T-helper 2 cell treated with Interferon-gamma antibody and Interleukin-4, amounts not matched to agents 5 μg/mL and 100 μg/mL, for 36 hours (primary cell): Measurements from ENCODE around the gene CSNK1A1.

Experiments
- DNase-seq: peaks from one replicate; pipeline ENCODE4 v3.0.0; 2021; ENCODE audit warnings: low spot score
- H3K27ac Mint-ChIP-seq: one replicate; pipeline ENCODE4 v1.8.0; 2021; ENCODE audit warnings: mild to moderate bottlenecking, mixed read lengths
- H3K27me3 Mint-ChIP-seq: one replicate; pipeline ENCODE4 v1.8.0; 2021; ENCODE audit warnings: low read depth, mixed read lengths
- H3K36me3 Mint-ChIP-seq: one replicate; pipeline ENCODE4 v1.8.0; 2021; ENCODE audit warnings: low read depth, mixed read lengths
- H3K4me1 Mint-ChIP-seq: one replicate; pipeline ENCODE4 v1.8.0; 2021; ENCODE audit warnings: low read depth, mixed read lengths
- H3K4me3 Mint-ChIP-seq: one replicate; pipeline ENCODE4 v1.8.0; 2022; ENCODE audit warnings: mild to moderate bottlenecking, moderate library complexity, mixed read lengths
- H3K9me3 Mint-ChIP-seq: one replicate; pipeline ENCODE4 v1.8.0; 2021; ENCODE audit warnings: mixed read lengths

Gene CSNK1A1

DNA sequence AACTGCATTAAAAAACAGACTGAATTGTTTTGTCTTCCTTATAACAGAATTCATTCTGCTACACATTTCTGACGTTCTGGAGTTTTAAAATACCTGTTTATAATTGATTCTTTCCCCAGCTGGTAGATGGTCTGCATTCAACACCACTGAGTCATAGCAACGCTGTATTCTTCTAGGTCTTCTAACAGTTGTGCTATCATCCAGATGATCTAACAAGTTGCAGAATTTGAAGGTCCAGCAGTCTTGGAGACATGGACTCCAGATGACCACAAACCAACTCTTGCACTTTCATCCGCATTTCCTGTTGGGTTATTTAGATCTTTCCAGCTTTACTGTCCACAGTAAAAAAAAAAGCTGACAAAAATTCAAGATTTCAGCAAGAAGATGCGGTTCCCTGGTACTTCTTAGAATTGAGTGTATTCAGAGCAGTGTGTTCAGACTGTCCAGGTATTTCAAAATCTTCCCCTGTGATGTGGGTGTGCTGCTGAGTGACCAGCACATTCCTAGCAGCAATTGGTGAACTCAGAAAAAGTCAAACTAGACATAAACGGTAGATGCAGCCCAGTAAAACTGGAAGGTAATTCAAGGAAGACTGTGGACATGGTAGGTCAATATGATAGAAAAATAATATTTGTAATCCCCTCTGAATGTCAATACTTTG is 50.2 kb downstream of the CSNK1A1 start:
- Mint-ChIP-seq H3K36me3 (peaks cover 48% of the 10 kb centered on the region), H3K27me3 (no peaks in the 10 kb centered on the region), H3K4me3 (no peak overlapping the region), H3K27ac (no peak overlapping the region), H3K4me1 (no peaks in the 10 kb centered on the region), H3K9me3 (no peaks in the 10 kb centered on the region)
- DNase-seq = no peak

DNA sequence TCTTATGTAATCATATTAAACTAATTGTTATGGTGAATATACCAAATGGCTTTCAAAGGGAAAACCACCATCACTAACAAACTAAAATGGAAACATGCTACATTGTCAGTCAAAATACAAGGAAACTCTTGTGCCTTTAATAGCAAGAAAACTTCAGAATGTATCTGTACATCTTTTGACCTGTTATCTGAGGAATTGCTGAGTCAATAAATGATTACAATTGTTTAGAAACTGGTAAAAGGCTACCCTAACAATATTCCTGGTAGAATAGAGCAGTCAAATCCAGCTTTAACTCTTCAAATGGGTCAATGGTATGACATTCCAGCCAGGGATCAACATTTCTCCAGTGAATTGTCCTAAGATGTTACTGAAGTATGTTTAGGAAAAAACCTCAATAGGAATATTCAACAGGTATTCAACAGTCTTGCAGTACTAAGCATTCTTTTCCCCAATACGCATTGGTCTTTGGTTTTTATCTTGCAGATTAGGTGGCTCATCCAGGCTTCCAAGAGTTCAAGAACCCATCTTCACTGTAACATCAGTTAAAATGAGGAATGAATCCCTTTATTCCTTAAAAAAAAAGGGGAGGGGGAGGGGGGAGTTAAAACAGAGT is 52.4 kb downstream of the CSNK1A1 start:
- no peak for DNase-seq
- peaks cover 47% of the 10 kb centered on the region for H3K36me3 Mint-ChIP-seq
- H3K27me3 Mint-ChIP-seq = no peaks in the 10 kb centered on the region
- H3K9me3 Mint-ChIP-seq = no peaks in the 10 kb centered on the region
- H3K4me1 Mint-ChIP-seq = no peaks in the 10 kb centered on the region
- H3K4me3 Mint-ChIP-seq = no peak overlapping the region
- no peak overlapping the region for H3K27ac Mint-ChIP-seq

DNA sequence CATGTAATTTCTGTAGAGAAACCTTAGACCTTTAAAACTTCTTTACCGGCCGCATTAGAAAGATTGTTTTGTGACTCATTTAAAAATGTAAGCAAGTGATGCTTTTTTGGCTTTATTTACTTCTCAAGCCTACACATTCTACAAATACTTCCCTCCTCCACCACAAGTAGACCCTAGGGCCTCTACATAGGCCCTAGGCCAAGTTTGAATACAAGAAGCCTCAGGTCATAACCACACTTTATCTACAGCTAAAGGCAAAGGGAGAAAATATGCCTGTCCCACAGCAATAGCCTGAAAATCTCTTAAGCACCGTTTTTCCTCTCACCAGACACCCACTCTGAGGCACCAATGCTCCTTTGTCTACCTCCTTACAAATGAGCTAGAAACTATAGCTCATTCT is 53.9 kb downstream of the CSNK1A1 start:
- Mint-ChIP-seq H3K27me3 (no peaks in the 10 kb centered on the region), H3K4me1 (no peaks in the 10 kb centered on the region), H3K27ac (peak overlapping the region; percentile 3), H3K9me3 (no peaks in the 10 kb centered on the region), H3K36me3 (peaks cover 46% of the 10 kb centered on the region), H3K4me3 (no peak overlapping the region)
- no peak for DNase-seq

DNA sequence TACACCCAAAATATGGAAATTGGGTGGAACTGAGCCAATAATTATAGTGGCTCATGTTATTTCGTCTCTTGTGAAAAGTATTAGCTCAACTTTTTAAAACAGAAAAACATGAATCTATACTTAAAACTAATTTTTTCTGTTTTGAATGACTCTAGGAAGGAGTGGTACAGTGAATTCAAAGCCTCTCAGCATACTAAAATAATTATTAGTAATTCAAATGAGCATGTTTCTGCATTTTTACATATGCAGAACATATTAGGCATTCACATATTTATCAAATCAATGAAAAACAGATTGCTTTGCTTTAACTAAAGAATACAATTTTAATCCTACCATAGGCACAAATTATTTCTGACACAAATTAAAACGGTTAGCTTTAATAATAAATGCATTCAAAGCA is 54.3 kb downstream of the CSNK1A1 start:
- Mint-ChIP-seq H3K27ac (no peak overlapping the region), H3K4me3 (no peak overlapping the region), H3K27me3 (no peaks in the 10 kb centered on the region), H3K36me3 (peaks cover 46% of the 10 kb centered on the region), H3K4me1 (no peaks in the 10 kb centered on the region), H3K9me3 (no peaks in the 10 kb centered on the region)
- no peak for DNase-seq

DNA sequence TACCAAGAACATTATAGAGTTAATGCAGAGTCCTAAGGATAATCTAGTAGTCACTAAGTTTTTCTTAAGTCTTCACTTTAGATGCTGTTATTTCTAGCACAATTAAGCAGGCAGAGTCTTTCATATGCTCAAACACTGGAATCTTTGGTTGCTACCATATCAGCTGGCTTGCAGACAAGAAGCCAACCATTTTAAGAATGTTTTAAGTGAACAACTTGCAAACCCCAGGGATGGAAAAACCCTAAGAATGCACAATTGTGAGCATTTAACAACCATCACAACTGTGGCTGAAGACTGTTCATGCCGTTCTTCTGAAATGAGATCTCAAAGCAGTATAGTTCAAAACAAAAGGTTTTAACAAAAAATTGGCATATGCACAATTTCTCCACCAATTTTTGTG is 55.1 kb downstream of the CSNK1A1 start:
- no peak for DNase-seq
- no peaks in the 10 kb centered on the region for H3K9me3 Mint-ChIP-seq
- H3K36me3 Mint-ChIP-seq = peaks cover 45% of the 10 kb centered on the region
- H3K4me1 Mint-ChIP-seq = no peaks in the 10 kb centered on the region
- no peak overlapping the region for H3K27ac Mint-ChIP-seq
- H3K27me3 Mint-ChIP-seq = no peaks in the 10 kb centered on the region
- H3K4me3 Mint-ChIP-seq = no peak overlapping the region

DNA sequence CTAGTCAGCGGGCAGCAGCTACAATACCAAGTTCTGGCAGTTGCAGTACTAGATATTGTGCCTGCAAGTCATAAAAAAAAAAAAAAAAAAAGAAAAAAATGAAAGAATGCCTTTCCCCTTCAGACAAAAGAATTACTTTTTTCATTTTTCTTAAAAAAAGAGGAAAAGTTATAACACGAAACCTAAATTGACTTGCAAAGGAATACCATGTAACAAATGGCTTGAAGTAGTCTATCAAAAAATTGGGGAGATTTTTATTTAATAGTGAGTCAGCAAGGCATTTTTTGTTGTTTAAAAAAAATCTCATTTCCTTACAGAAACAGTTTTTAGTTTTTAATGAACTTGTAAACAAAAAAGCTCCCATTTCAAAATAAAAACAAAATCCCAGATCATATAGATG is 55.6 kb downstream of the CSNK1A1 start:
- peaks cover 40% of the 10 kb centered on the region for H3K36me3 Mint-ChIP-seq
- H3K4me1 Mint-ChIP-seq = no peaks in the 10 kb centered on the region
- H3K27ac Mint-ChIP-seq = no peak overlapping the region
- no peak overlapping the region for H3K4me3 Mint-ChIP-seq
- H3K27me3 Mint-ChIP-seq = no peaks in the 10 kb centered on the region
- no peaks in the 10 kb centered on the region for H3K9me3 Mint-ChIP-seq
- DNase-seq = no peak

DNA sequence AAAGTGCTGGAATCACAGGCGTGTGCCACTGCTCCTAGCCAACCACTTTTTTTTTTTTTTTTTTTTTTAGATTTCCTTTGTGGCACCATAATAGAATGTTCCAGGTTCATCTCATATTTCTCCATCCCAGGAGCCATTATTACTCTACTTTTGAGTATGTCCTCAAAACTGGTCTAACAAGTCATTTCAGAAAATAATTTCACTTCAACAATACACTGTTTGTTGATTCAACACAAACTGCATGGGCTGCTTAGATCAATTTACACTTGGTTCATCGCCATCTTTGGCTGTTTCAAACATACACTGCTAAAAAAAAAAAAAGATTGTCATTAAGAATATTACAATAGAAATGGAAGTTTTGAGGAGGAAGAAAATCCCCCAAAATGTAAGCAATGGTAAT is 57.9 kb downstream of the CSNK1A1 start:
- H3K27me3 Mint-ChIP-seq = no peaks in the 10 kb centered on the region
- H3K27ac Mint-ChIP-seq = no peak overlapping the region
- peaks cover 38% of the 10 kb centered on the region for H3K36me3 Mint-ChIP-seq
- H3K9me3 Mint-ChIP-seq = no peaks in the 10 kb centered on the region
- DNase-seq = no peak
- H3K4me1 Mint-ChIP-seq = no peaks in the 10 kb centered on the region
- no peak overlapping the region for H3K4me3 Mint-ChIP-seq

DNA sequence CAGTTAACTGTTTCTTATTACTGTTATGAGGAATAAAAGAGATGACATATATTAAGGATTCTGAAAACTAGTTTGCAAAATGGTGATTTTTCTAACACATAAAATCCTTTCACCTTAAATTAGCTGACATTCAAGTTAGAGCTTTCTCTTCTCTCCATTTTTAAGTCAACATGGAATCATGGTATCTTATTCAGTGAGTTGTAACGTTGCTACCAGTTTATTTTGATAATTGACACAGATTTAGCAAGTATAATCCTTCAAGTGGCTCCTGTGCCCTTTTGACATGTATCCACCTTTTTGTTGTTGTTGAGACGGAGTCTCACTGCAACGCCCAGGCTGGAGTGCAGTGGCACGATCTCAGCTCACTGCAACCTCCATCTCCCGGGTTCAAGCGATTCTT is 58.5 kb downstream of the CSNK1A1 start:
- H3K27me3 Mint-ChIP-seq = no peaks in the 10 kb centered on the region
- peaks cover 38% of the 10 kb centered on the region for H3K36me3 Mint-ChIP-seq
- no peak overlapping the region for H3K4me3 Mint-ChIP-seq
- H3K4me1 Mint-ChIP-seq = no peaks in the 10 kb centered on the region
- DNase-seq = no peak
- no peaks in the 10 kb centered on the region for H3K9me3 Mint-ChIP-seq
- no peak overlapping the region for H3K27ac Mint-ChIP-seq

DNA sequence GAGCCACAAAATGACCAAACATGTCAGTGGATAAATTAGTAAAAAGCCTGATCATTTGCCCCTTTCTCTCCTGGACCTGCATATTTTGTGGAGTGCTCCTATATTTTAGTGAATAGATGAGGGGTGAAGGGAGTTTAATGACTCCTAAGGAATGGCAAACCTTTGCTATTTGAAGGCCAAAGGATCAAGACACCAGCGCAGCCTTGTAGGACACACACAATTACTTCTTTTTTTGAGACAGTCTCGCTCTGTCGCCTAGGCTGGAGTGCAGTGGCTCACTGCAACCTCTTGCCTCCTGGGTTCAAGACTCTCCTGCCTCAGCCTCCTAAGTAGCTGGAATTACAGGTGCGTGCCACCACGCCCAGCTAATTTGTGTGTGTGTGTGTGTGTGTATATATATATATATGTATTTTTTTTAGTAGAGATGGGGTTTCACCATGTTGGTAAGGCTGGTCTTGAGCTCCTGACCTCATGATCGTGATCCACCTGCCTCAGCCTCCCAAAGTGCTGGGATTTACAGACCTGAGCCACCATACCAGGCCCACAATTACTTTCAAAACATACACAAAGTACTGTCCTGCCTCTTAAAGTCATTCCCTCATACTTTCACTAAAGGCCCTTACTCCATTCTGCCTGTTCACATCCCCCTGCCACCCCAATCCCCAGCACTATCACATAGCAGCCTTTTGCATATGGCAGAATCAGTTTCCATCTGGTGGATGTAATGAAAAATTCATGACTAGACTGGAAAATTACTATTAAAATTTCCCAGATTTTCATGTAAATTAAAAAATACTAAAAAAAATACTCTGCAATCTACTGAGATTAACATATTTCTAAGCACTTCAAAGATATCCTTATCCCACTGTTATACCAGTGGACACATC is 60.4 kb downstream of the CSNK1A1 start:
- peaks cover 23% of the 10 kb centered on the region for H3K36me3 Mint-ChIP-seq
- no peaks in the 10 kb centered on the region for H3K9me3 Mint-ChIP-seq
- H3K4me1 Mint-ChIP-seq = no peaks in the 10 kb centered on the region
- no peaks in the 10 kb centered on the region for H3K27me3 Mint-ChIP-seq
- H3K4me3 Mint-ChIP-seq = no peak overlapping the region
- H3K27ac Mint-ChIP-seq = no peak overlapping the region
- DNase-seq = no peak

DNA sequence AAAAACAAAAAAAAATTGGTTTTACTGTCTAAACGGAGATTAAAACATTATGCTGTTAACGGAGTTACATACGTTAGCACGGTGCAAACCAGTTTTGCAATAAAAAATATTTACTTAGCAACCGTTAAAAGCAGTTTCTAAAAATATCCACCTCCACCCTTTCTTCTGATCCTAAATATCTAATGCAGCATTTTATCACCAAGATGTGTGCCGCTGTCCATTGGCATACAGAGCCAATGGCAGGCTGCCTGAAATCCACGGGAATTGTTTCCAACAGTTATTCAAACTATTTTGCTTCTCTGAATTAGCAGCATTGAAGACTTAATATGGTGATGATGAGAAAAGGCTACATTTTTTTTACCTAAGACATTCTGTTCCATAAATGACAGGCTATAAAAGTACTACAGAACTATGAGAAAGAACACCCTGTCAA is 61.6 kb downstream of the CSNK1A1 start:
- no peak overlapping the region for H3K27ac Mint-ChIP-seq
- DNase-seq = no peak
- peaks cover 15% of the 10 kb centered on the region for H3K36me3 Mint-ChIP-seq
- no peaks in the 10 kb centered on the region for H3K9me3 Mint-ChIP-seq
- H3K27me3 Mint-ChIP-seq = no peaks in the 10 kb centered on the region
- no peak overlapping the region for H3K4me3 Mint-ChIP-seq
- no peaks in the 10 kb centered on the region for H3K4me1 Mint-ChIP-seq

DNA sequence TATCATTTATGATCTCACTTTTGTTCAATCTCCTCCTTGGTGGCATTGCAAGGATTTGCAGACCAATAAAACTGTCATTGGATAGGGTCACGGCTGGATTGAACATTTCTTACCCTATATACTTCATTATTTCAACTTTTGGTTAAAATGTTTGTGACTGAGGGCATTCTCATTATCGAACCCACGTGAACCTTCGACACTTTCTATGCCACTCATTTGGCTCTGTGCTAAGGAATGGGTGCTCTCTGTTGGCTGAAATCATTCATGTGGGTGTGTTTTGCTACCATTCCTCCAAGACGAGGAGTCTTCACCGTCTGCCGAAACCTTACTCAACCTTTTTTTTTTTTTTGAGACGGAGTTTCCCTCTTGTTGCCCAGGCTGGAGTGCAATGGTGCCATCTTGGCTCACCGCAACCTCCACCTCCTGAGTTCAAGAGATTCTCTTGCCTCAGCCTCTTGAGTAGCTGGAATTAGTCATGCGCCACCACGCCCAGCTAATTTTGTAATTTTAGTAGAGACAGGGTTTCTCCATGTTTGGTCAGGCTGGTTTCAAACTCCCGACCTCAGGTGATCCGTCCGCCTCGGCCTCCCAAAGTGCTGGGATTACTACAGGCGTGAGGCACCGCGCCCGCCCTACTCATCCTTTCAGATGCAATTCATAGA is 62.5 kb downstream of the CSNK1A1 start:
- H3K27ac Mint-ChIP-seq = no peak overlapping the region

DNA sequence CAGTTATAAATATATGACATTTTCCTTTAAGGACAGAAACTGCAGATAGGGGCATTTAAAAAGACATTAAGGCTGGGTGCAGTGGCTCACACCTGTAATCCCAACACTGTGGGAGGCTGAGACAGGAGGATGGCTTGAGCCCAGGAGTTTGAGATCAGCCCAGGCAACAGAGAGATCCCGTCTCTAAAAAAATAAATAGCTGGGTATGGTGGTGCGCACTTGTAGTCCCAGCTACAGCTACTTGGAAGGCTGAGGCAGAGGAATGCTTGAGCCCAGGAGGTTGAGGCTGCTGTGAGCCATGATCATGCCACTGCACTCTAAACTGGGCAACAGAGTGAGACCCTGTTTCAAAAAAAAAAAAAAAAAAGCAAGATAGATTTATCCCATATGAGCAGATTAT is 63.6 kb downstream of the CSNK1A1 start:
- Mint-ChIP-seq H3K27ac (no peak overlapping the region), H3K36me3 (peaks cover 2% of the 10 kb centered on the region), H3K27me3 (peaks cover under 1% of the 10 kb centered on the region), H3K4me1 (no peaks in the 10 kb centered on the region), H3K9me3 (no peaks in the 10 kb centered on the region), H3K4me3 (no peak overlapping the region)
- DNase-seq = no peak

More for the DNA sequence above, 62.5 kb downstream of the CSNK1A1 start:
- Mint-ChIP-seq H3K4me3 (no peak overlapping the region), H3K9me3 (no peaks in the 10 kb centered on the region), H3K27me3 (no peaks in the 10 kb centered on the region), H3K4me1 (no peaks in the 10 kb centered on the region), H3K36me3 (peaks cover 10% of the 10 kb centered on the region)
- no peak for DNase-seq

DNA sequence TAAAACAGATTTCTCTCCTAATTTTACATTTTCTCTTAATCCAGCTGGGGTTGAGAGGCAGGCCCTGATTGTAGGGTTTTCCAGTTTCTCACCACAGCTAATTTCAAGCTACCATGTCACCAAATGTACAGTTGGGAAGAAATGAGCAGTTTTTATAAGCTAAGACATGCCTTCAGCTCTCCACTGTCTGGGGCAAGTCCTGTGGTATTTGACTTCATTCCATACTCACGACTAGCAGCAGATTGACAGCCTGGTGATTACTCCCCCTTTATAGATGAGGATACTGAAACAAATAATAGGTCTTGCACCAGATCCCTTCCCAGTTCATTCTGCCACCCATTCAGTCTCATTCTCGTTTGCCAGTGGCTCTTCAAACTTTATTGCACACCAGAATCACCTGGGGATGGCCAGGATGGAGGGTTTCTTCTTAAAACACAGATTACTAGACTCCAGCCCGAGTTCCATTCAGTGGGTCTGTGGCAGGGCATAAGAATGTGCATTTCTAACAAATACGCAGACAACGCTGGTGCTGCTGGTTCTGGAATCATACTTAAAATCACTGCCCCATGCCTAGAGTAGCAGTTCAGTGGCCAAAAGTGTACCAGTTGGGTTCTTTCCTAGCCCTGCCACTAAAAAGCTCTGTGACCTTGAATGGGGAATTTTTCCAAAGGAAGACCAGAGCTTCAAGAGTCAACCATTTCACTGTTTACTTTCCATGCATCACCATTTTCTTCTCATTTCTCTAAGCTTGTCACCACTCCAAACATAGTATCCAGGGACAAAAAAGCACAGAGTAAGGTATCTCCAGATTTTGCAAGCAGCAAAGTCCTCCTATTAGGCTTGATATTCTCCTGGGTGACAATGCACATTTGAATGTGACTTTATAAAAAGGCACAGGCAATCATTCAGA is 64.3 kb downstream of the CSNK1A1 start:
- DNase-seq = no peak
- Mint-ChIP-seq H3K4me3 (no peak overlapping the region), H3K9me3 (no peaks in the 10 kb centered on the region), H3K27ac (no peak overlapping the region), H3K4me1 (no peaks in the 10 kb centered on the region), H3K36me3 (peaks cover 2% of the 10 kb centered on the region), H3K27me3 (peaks cover 2% of the 10 kb centered on the region)
